Retinal pigment epithelial cell (primary cell): ENCODE results near the gene TBC1D1.

ENCODE experiments used
- DNase-seq: peaks from one replicate; pipeline ENCODE4 v3.0.0-alpha.2; 2010; ENCODE audit warnings: low read depth
- H3K4me3 ChIP-seq: 2 replicates; pipeline ENCODE4 v1.5.1; 2011; ENCODE audit warnings: mild to moderate bottlenecking, low read length, control low read depth, moderate library complexity
- CTCF ChIP-seq: conservative IDR thresholded peaks from 2 replicates; pipeline ENCODE4 v1.5.1; 2011; ENCODE audit warnings: low read depth, low read length, control low read depth, inconsistent platforms

Gene TBC1D1

GRCh38 chr4:38005637-38006036 is 114.8 kb downstream of the TBC1D1 start:
- TF ChIP-seq CTCF, result no peak
- DNase-seq, result no peak
- H3K4me3 ChIP-seq, result no peak overlapping the region

- DNase-seq, result no peak
- TF ChIP-seq CTCF, result no peak
- no peak overlapping the region for H3K4me3 ChIP-seq
Measured at GRCh38 chr4:38007645-38008044, 116.8 kb downstream of the TBC1D1 start.

DNA sequence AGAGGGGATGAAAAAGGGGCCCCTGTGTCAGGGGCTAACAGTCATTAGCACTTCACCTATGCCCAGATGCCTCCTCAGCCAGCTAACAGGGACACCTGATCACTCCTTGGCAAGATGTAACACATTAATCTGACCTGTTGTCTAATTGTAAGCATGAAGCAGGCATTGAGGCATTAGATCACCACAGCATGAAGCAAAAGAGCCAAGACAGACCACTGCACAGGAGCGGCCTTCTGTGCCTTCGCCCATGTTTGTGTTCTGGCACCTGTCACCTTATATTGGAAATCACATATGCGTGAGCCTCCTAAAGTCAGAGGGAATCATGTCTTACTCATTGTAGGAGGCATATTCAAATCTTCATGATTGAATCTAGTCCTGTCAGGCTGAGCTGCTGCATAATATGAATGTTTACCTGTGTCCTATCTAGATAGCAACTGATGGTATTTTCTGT is 117.7 kb downstream of the TBC1D1 start:
- TF ChIP-seq CTCF, result no peak
- no peak overlapping the region for H3K4me3 ChIP-seq
- DNase-seq, result no peak

GRCh38 chr4:38009421-38009820 is 118.5 kb downstream of the TBC1D1 start:
- no peak overlapping the region for H3K4me3 ChIP-seq
- no peak for DNase-seq
- no peak for TF ChIP-seq CTCF

DNA sequence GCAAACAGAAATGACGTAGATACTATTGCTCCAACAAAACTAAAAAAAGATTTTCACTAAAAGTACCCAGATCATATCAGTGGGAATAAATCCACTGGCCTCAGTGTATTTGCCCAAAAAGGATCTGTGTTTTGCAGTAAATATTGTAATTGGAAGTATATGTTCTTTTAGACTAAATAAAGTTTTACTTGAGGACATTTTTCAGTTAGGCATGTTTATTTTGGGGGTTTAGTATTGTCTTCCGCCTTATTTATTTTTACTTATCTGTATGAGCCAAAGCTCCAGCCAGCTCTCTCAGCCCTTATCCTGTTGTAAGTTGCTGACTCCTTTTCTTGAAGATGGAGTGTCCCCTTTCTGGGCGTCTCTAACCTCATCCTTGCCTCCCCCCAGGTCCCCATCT is 119.1 kb downstream of the TBC1D1 start:
- H3K4me3 ChIP-seq, result no peak overlapping the region
- no peak for TF ChIP-seq CTCF
- DNase-seq, result no peak

- no peak for DNase-seq
- no peak for TF ChIP-seq CTCF
- H3K4me3 ChIP-seq, result no peak overlapping the region
Measured at GRCh38 chr4:38011511-38012162, 120.8 kb downstream of the TBC1D1 start.
